Liver (tissue), 3 donors: ENCODE results near the gene LCE3E.

Source experiments
- FOXA1 ChIP-seq: IDR thresholded peaks from 2 replicates; pipeline ENCODE4 v1.6.1; 2016; ENCODE audit warnings: antibody characterized with exemption
- GABPA ChIP-seq, 2 donors: IDR thresholded peaks in 1 of 2; conservative IDR thresholded peaks in 1 of 2; 2 replicates each; pipeline ENCODE4 v1.6.1; 2016; ENCODE audit warnings: antibody characterized with exemption in 2 of 2, mild to moderate bottlenecking in 1 of 2, moderate library complexity in 1 of 2
- HNF4A ChIP-seq, 2 donors: conservative IDR thresholded peaks; 2 replicates each; pipeline ENCODE4 v1.6.1; 2016; ENCODE audit warnings: antibody characterized with exemption in 2 of 2, mild to moderate bottlenecking in 2 of 2
- JUND ChIP-seq, 2 donors: IDR thresholded peaks; 2 replicates each; pipeline ENCODE4 v1.6.1; 2016; ENCODE audit warnings: antibody characterized with exemption in 2 of 2
- NR2F2 ChIP-seq: IDR thresholded peaks from 2 replicates; pipeline ENCODE4 v1.6.1; 2016; ENCODE audit warnings: antibody characterized with exemption
- RAD21 ChIP-seq, 2 donors: IDR thresholded peaks; 2 replicates each; pipeline ENCODE4 v1.6.1; 2016; ENCODE audit warnings: antibody characterized with exemption in 2 of 2, mild to moderate bottlenecking in 2 of 2
- SP1 ChIP-seq: IDR thresholded peaks from 2 replicates; pipeline ENCODE4 v1.6.1; 2018; ENCODE audit warnings: antibody characterized with exemption, mild to moderate bottlenecking
- TAF1 ChIP-seq: conservative IDR thresholded peaks from 2 replicates; pipeline ENCODE4 v1.6.1; 2016; ENCODE audit warnings: antibody characterized with exemption, mild to moderate bottlenecking
- YY1 ChIP-seq: IDR thresholded peaks from 2 replicates; pipeline ENCODE4 v1.6.1; 2016; ENCODE audit warnings: antibody characterized with exemption, mild to moderate bottlenecking
- TF ChIP-seq, protein P1 (sequence below): fragments of 150-350 bp; IDR thresholded peaks from 2 replicates; pipeline ENCODE4 v1.5.1; 2017; ENCODE audit warnings: improper control_type of control experiment, low read depth, low read length; ENCODE audit not compliant: missing input control
- TF ChIP-seq, protein P2 (sequence below): IDR thresholded peaks from 2 replicates; pipeline ENCODE4 v1.6.1; 2016; ENCODE audit warnings: antibody characterized with exemption
- TF ChIP-seq, protein P3 (sequence below): IDR thresholded peaks from 2 replicates; pipeline ENCODE4 v1.6.1; 2016; ENCODE audit warnings: antibody characterized with exemption
- TF ChIP-seq, protein P4 (sequence below): IDR thresholded peaks from 2 replicates; pipeline ENCODE4 v1.6.1; 2016; ENCODE audit warnings: antibody characterized with exemption
- donor health status: healthy.
- donor health status: healthy.

DNA sequence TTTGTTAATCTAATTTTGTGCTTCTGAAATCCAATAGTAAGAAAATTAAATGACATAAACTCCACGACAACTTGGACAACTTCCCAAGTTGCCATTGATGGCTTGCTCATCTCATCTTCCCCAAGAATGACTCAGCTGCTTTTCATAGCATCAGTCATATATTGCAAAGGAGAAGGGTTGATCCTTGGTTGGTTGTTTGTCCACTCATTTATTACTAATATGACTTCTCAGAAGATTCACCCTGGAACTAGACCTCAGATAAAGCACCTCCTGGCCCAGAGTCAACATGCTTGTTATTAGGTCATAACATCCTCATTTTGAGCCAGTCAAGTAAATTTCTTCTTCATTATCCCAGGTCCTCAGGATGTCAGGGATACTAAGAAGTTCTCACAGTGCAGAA lies 16.1 kb upstream of the LCE3E start:
- TF ChIP-seq YY1 (no peak), JUND (IDR thresholded peaks at IDR 0.05) (no peak), HNF4A (conservative IDR thresholded peaks at IDR 0.05) (no peak), SP1 (no peak), NR2F2 (no peak), TAF1 (no peak), GABPA (IDR thresholded peaks at IDR 0.05 in 1 of 2, conservative IDR thresholded peaks at IDR 0.05 in 1 of 2) (no peak), FOXA1 (no peak), RAD21 (IDR thresholded peaks at IDR 0.05) (no peak)
- TF ChIP-seq, protein P1, sequence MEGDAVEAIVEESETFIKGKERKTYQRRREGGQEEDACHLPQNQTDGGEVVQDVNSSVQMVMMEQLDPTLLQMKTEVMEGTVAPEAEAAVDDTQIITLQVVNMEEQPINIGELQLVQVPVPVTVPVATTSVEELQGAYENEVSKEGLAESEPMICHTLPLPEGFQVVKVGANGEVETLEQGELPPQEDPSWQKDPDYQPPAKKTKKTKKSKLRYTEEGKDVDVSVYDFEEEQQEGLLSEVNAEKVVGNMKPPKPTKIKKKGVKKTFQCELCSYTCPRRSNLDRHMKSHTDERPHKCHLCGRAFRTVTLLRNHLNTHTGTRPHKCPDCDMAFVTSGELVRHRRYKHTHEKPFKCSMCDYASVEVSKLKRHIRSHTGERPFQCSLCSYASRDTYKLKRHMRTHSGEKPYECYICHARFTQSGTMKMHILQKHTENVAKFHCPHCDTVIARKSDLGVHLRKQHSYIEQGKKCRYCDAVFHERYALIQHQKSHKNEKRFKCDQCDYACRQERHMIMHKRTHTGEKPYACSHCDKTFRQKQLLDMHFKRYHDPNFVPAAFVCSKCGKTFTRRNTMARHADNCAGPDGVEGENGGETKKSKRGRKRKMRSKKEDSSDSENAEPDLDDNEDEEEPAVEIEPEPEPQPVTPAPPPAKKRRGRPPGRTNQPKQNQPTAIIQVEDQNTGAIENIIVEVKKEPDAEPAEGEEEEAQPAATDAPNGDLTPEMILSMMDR = no peak
- TF ChIP-seq, protein P2, sequence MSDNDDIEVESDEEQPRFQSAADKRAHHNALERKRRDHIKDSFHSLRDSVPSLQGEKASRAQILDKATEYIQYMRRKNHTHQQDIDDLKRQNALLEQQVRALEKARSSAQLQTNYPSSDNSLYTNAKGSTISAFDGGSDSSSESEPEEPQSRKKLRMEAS = no peak
- TF ChIP-seq, protein P3, sequence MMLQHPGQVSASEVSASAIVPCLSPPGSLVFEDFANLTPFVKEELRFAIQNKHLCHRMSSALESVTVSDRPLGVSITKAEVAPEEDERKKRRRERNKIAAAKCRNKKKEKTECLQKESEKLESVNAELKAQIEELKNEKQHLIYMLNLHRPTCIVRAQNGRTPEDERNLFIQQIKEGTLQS = no peak
- TF ChIP-seq, protein P4, sequence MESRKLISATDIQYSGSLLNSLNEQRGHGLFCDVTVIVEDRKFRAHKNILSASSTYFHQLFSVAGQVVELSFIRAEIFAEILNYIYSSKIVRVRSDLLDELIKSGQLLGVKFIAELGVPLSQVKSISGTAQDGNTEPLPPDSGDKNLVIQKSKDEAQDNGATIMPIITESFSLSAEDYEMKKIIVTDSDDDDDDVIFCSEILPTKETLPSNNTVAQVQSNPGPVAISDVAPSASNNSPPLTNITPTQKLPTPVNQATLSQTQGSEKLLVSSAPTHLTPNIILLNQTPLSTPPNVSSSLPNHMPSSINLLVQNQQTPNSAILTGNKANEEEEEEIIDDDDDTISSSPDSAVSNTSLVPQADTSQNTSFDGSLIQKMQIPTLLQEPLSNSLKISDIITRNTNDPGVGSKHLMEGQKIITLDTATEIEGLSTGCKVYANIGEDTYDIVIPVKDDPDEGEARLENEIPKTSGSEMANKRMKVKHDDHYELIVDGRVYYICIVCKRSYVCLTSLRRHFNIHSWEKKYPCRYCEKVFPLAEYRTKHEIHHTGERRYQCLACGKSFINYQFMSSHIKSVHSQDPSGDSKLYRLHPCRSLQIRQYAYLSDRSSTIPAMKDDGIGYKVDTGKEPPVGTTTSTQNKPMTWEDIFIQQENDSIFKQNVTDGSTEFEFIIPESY = no peak
